CD1c-positive myeloid dendritic cell (primary cell): ENCODE results near the gene SLC25A10.

Source experiments
- DNase-seq: peaks from one replicate; pipeline ENCODE4 v3.0.0-alpha.2; 2016; ENCODE audit errors: extremely low spot score

Gene SLC25A10

GRCh38 chr17:81686614-81687013 is 25.5 kb upstream of the SLC25A10 start:
- DNase-seq = no peak

- no peak for DNase-seq
Observed at GRCh38 chr17:81687770-81688541, 24.1 kb upstream of the SLC25A10 start.

GRCh38 chr17:81688616-81689015 is 23.5 kb upstream of the SLC25A10 start:
- DNase-seq = no peak

- DNase-seq = no peak
Observed at GRCh38 chr17:81690066-81690465, 22.0 kb upstream of the SLC25A10 start.

- no peak for DNase-seq
Observed at GRCh38 chr17:81690549-81690948, 21.5 kb upstream of the SLC25A10 start.

GRCh38 chr17:81691196-81691595 is 20.9 kb upstream of the SLC25A10 start:
- no peak for DNase-seq

GRCh38 chr17:81691608-81692007 is 20.5 kb upstream of the SLC25A10 start:
- DNase-seq = no peak

GRCh38 chr17:81693509-81694210 is 18.4 kb upstream of the SLC25A10 start:
- DNase-seq = no peak

GRCh38 chr17:81694810-81695209 is 17.3 kb upstream of the SLC25A10 start:
- no peak for DNase-seq

GRCh38 chr17:81695211-81695610 is 16.9 kb upstream of the SLC25A10 start:
- DNase-seq = no peak

GRCh38 chr17:81695801-81696200 is 16.3 kb upstream of the SLC25A10 start:
- DNase-seq = no peak

- DNase-seq = no peak
Observed at GRCh38 chr17:81696218-81696941, 15.7 kb upstream of the SLC25A10 start.

- no peak for DNase-seq
Observed at GRCh38 chr17:81697261-81698044, 14.6 kb upstream of the SLC25A10 start.

- no peak for DNase-seq
Observed at GRCh38 chr17:81700353-81701287, 11.5 kb upstream of the SLC25A10 start.

GRCh38 chr17:81701288-81702071 is 10.6 kb upstream of the SLC25A10 start:
- no peak for DNase-seq

- peak; percentile 95 for DNase-seq
Observed at GRCh38 chr17:81702934-81703746, 8.9 kb upstream of the SLC25A10 start, which contains the start of gene MRPL12. Gene MRPL12, plus strand, starts transcription at chr17:81703367. Its CDS starts 135 bp downstream, at chr17:81703502.

GRCh38 chr17:81703747-81704654 is 8.1 kb upstream of the SLC25A10 start:
- peak; percentile 4 for DNase-seq
